ENCODE measurements around the gene CAMK2G.

The CAMK2G gene

GRCh38 chr10:73774637-73775036, 99.7 kb downstream of the CAMK2G start:
- DNase-seq (ENCODE audit: insufficient read length, low spot score) (no peak), FAIRE-seq (no peak)
- TF ChIP-seq, protein P1, sequence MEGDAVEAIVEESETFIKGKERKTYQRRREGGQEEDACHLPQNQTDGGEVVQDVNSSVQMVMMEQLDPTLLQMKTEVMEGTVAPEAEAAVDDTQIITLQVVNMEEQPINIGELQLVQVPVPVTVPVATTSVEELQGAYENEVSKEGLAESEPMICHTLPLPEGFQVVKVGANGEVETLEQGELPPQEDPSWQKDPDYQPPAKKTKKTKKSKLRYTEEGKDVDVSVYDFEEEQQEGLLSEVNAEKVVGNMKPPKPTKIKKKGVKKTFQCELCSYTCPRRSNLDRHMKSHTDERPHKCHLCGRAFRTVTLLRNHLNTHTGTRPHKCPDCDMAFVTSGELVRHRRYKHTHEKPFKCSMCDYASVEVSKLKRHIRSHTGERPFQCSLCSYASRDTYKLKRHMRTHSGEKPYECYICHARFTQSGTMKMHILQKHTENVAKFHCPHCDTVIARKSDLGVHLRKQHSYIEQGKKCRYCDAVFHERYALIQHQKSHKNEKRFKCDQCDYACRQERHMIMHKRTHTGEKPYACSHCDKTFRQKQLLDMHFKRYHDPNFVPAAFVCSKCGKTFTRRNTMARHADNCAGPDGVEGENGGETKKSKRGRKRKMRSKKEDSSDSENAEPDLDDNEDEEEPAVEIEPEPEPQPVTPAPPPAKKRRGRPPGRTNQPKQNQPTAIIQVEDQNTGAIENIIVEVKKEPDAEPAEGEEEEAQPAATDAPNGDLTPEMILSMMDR (IDR thresholded peaks at IDR 0.05; ENCODE audit: insufficient read depth, missing control alignments) = peak; percentile 47

DNA sequence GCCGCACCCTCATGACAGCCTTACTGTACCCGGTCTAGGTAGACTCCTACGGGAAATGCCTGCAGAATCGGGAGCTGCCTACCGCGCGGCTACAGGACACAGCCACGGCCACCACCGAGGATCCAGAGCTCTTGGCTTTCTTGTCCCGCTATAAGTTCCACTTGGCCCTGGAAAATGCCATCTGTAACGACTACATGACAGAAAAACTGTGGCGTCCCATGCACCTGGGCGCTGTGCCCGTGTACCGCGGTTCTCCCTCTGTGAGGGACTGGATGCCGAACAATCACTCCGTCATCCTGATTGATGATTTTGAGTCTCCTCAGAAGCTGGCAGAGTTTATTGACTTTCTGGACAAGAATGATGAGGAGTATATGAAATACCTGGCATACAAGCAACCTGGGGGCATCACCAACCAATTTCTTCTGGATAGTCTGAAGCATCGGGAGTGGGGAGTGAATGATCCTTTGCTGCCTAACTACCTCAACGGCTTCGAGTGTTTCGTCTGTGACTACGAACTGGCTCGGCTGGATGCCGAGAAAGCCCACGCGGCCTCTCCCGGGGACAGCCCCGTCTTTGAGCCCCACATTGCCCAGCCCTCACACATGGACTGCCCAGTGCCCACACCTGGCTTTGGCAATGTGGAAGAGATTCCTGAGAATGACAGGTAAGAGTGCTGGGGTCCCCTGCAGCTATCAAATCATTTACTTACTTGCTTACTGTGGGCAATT, 101.0 kb downstream of the CAMK2G start:
- DNase-seq (ENCODE audit: insufficient read length, low spot score) = no peak
- no peak for FAIRE-seq
- TF ChIP-seq, protein P1 (IDR thresholded peaks at IDR 0.05; ENCODE audit: insufficient read depth, missing control alignments) = no peak

DNA sequence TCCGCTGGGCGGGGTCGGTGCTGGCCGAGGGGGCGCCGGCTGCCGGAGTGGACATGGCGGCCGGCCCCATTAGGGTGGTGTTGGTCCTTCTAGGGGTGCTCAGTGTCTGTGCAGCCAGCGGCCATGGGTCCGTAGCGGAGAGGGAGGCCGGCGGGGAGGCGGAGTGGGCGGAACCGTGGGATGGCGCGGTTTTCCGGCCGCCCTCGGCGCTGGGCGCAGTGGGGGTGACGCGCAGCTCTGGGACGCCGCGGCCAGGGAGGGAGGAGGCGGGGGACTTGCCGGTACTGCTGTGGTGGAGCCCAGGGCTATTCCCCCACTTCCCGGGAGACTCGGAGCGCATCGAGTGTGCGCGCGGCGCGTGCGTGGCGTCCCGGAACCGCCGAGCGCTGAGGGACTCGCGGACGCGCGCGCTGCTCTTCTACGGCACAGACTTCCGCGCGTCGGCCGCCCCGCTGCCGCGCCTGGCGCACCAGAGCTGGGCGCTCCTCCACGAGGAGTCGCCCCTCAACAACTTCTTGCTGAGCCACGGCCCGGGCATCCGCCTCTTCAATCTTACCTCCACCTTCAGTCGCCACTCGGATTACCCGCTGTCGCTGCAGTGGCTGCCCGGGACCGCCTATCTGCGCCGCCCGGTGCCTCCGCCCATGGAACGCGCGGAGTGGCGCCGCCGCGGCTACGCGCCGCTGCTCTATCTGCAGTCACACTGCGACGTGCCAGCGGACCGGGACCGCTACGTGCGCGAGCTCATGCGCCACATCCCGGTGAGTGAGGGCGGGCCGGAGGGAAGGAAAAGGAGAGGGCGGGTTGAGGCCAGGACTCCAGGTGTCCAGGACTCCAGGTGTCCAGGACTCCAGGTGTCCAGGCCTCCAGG, 101.8 kb downstream of the CAMK2G start:
- TF ChIP-seq, protein P1 (IDR thresholded peaks at IDR 0.05; ENCODE audit: insufficient read depth, missing control alignments) = no peak
- FAIRE-seq (no peak), DNase-seq (ENCODE audit: insufficient read length, low spot score) (peak; percentile 55)

DNA sequence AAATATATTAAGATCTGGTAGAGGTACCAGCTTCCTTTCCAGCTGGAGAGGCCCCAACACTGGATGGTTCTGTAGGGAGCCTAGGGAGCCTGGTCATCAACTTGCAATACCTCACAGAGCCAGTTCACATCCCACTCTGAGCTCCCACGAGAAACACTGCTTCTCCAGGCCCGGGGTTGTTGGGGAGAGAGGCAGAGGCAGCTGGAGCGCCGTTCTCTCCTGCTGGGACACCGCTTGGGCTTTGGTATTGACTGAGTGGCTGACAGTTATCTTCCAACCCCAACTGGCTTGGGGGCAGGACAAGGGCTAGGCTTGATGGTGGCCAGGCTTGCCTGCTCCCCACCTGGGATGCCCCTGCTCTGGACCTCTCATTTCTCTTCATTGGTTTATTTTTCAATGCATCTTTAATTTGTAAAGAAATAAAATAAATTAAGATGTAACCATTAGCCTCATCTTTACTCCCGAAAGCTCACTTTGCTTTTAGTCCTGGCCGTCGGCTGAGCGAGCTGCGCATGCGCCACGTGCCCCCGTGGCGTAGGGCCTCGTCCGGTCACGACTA, 102.6 kb downstream of the CAMK2G start:
- TF ChIP-seq, protein P1 (IDR thresholded peaks at IDR 0.05; ENCODE audit: insufficient read depth, missing control alignments) = no peak
- FAIRE-seq (no peak), DNase-seq (ENCODE audit: insufficient read length, low spot score) (peak; percentile 86)

DNA sequence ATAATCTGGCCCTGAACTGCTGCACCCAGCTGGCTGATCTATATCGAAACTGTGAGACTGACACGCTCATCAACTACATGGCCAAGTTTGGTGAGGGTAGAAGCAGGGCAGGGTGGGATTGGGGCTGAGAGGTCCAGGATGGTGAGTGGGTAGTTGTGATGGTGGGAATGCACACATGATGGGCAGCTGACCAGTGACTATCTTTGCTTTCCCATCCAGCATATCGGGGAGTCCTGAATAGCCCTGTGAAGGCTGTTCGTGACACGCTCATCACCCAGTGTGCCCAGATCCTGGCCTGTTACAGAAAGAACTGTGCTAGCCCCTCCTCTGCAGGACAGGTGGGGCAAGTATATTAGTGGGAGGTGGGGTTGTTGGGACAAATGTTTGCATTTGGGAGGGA, 105.0 kb downstream of the CAMK2G start:
- TF ChIP-seq, protein P1 (IDR thresholded peaks at IDR 0.05; ENCODE audit: insufficient read depth, missing control alignments) = no peak
- FAIRE-seq (no peak), DNase-seq (ENCODE audit: insufficient read length, low spot score) (no peak)

GRCh38 chr10:73768881-73769280, 105.5 kb downstream of the CAMK2G start:
- FAIRE-seq (no peak), DNase-seq (ENCODE audit: insufficient read length, low spot score) (no peak)
- TF ChIP-seq, protein P1 (IDR thresholded peaks at IDR 0.05; ENCODE audit: insufficient read depth, missing control alignments) = no peak
